Measurements from ENCODE around the gene HBZ. TPM values are rescaled to one million over a fixed set of nuclear protein-coding genes. Genes with fewer than 3 reads are reported as not detected.

Gene HBZ
- total RNA-seq (2021; ENCODE audit: unreplicated experiment) (1.1 TPM), Bru-seq, nascent RNA (not detected), BruChase-seq, experiment 1, labeled RNA remaining after a 2-hour chase (not detected), BruChase-seq, experiment 2, labeled RNA remaining after a 6-hour chase (not detected)
- not detected for polyA plus RNA-seq (2012; ENCODE audit: insufficient read length)
- long read RNA-seq, result 0 reads

DNA sequence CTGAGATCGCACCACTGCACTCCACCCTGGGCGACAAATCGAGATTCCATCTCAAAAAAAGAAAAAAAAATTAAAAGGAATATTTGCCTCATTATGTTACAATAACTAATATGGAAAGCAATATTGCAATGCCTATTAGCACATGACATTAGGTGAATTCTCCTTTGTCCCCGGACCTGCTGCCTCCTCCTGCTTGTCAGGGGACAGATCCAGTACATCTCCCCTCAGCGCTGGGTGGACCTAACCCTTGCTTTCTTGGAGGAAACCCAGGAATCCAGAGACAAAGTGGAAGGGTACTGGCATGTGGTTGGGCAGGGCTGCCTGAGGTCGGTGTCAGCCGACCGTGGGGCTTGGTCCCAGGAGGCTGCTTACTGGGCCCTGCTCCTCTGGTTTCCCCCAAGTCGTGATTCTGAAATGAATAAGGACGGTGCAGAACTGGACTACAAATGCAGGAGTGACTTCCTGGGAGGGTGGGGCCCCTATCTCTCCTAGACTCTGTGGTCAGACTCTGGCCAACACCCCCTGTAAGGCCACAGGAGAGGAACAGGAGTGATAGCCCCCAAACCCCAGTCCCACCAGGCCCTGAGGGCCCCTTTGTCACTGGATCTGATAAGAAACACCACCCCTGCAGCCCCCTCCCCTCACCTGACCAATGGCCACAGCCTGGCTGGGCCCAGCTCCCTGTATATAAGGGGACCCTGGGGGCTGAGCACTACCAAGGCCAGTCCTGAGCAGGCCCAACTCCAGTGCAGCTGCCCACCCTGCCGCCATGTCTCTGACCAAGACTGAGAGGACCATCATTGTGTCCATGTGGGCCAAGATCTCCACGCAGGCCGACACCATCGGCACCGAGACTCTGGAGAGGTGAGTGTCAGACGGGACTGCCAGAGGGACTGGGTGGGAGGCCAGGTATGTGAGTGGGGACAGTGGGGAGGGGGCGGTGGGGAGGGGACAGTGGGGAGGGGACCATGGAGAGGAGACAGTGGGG lies at the start of gene HBZ:
TSS of gene HBZ (plus strand) at position 504 of the 988 bp plus-strand sequence. CDS start at position 770, 266 bp downstream.
- no peak within 1 kb of the TSS for H3K4me3 ChIP-seq (ENCODE audit: low read depth in 2 of 2, low read length in 2 of 2)
- no peaks in the 10 kb centered on the region for H3K27me3 ChIP-seq (ENCODE audit: control insufficient read depth, insufficient read depth, low read length)
- in situ Hi-C loops (cut with HindIII; ENCODE audit: low pct_unique_long_range_greater_than_20kb, low sequenced_read_pairs) (no loop called here), intact Hi-C loops (cut with micrococcal nuclease; ENCODE audit: unreplicated experiment) (no loop called here)
- H3K9me3 ChIP-seq (ENCODE audit: control insufficient read depth, insufficient read depth, low read depth, low read length), result no peaks in the 10 kb centered on the region
- TF ChIP-seq, protein P1, sequence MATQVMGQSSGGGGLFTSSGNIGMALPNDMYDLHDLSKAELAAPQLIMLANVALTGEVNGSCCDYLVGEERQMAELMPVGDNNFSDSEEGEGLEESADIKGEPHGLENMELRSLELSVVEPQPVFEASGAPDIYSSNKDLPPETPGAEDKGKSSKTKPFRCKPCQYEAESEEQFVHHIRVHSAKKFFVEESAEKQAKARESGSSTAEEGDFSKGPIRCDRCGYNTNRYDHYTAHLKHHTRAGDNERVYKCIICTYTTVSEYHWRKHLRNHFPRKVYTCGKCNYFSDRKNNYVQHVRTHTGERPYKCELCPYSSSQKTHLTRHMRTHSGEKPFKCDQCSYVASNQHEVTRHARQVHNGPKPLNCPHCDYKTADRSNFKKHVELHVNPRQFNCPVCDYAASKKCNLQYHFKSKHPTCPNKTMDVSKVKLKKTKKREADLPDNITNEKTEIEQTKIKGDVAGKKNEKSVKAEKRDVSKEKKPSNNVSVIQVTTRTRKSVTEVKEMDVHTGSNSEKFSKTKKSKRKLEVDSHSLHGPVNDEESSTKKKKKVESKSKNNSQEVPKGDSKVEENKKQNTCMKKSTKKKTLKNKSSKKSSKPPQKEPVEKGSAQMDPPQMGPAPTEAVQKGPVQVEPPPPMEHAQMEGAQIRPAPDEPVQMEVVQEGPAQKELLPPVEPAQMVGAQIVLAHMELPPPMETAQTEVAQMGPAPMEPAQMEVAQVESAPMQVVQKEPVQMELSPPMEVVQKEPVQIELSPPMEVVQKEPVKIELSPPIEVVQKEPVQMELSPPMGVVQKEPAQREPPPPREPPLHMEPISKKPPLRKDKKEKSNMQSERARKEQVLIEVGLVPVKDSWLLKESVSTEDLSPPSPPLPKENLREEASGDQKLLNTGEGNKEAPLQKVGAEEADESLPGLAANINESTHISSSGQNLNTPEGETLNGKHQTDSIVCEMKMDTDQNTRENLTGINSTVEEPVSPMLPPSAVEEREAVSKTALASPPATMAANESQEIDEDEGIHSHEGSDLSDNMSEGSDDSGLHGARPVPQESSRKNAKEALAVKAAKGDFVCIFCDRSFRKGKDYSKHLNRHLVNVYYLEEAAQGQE (IDR thresholded peaks at IDR 0.05; ENCODE audit: insufficient read depth in 1 of 2, low read depth in 2 of 2, low read length in 1 of 2), result no peak
- no peak for TF ChIP-seq SIN3A (IDR thresholded peaks at IDR 0.05; ENCODE audit: borderline replicate concordance, insufficient read depth, low read depth, low read length)
- no peak for TF ChIP-seq POLR2AphosphoS5 (IDR thresholded peaks at IDR 0.05; ENCODE audit: low read depth, low read length)
- TF ChIP-seq TCF7L2 (IDR thresholded peaks at IDR 0.05; ENCODE audit: low read depth, low read length), result no peak
- TF ChIP-seq, protein P2, sequence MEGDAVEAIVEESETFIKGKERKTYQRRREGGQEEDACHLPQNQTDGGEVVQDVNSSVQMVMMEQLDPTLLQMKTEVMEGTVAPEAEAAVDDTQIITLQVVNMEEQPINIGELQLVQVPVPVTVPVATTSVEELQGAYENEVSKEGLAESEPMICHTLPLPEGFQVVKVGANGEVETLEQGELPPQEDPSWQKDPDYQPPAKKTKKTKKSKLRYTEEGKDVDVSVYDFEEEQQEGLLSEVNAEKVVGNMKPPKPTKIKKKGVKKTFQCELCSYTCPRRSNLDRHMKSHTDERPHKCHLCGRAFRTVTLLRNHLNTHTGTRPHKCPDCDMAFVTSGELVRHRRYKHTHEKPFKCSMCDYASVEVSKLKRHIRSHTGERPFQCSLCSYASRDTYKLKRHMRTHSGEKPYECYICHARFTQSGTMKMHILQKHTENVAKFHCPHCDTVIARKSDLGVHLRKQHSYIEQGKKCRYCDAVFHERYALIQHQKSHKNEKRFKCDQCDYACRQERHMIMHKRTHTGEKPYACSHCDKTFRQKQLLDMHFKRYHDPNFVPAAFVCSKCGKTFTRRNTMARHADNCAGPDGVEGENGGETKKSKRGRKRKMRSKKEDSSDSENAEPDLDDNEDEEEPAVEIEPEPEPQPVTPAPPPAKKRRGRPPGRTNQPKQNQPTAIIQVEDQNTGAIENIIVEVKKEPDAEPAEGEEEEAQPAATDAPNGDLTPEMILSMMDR (IDR thresholded peaks at IDR 0.05), result no peak
- ATAC-seq, result no peak
- no peaks in the 10 kb centered on the region for H3K36me3 ChIP-seq (ENCODE audit: control insufficient read depth, insufficient read depth, low read length)
- no TSS peak for BruUV-seq (replicated peaks)
- DNase-seq (ENCODE audit: low read depth, low spot score), result no peak
- no peak within 1 kb of the TSS for H3K27ac ChIP-seq (ENCODE audit: low read length)
- H3K4me1 ChIP-seq (ENCODE audit: control insufficient read depth, insufficient read depth, low read length), result peaks cover 4% of the 10 kb centered on the region
- POLR2A ChIA-PET, result no interaction called here
- CTCF ChIA-PET, result no interaction called here

DNA sequence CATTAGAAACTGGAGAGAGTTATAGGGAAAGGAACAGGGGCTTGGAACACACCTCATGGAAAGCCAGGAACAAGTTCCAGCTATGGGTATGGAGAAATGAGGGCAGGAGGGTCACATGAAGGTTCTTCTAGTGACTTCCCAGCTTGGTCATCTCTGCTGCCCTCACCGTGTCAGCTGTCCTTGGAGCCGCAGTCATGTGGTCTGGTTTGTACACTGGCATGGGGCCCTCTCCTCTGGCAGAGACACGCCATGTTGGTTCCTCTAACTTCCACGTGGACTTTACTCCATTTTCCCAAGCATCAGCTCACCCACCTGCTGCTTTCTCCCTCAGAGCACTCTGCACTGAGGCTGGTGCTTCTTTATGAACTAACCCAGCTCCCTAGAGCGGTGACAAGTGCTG lies 48.1 kb upstream of the HBZ start:
- TF ChIP-seq, protein P2 (IDR thresholded peaks at IDR 0.05), result no peak
- TF ChIP-seq, protein P1 (IDR thresholded peaks at IDR 0.05; ENCODE audit: insufficient read depth in 1 of 2, low read depth in 2 of 2, low read length in 1 of 2), result no peak
- TF ChIP-seq POLR2AphosphoS5 (IDR thresholded peaks at IDR 0.05; ENCODE audit: low read depth, low read length) (no peak), SIN3A (IDR thresholded peaks at IDR 0.05; ENCODE audit: borderline replicate concordance, insufficient read depth, low read depth, low read length) (no peak), TCF7L2 (IDR thresholded peaks at IDR 0.05; ENCODE audit: low read depth, low read length) (no peak)
- Histone ChIP-seq H3K9me3 (ENCODE audit: control insufficient read depth, insufficient read depth, low read depth, low read length) (no peaks in the 10 kb centered on the region), H3K4me3 (ENCODE audit: low read depth in 2 of 2, low read length in 2 of 2) (no peak overlapping the region), H3K27ac (ENCODE audit: low read length) (no peak overlapping the region), H3K4me1 (ENCODE audit: control insufficient read depth, insufficient read depth, low read length) (no peaks in the 10 kb centered on the region), H3K36me3 (ENCODE audit: control insufficient read depth, insufficient read depth, low read length) (0 out of 2 replicates have a peak, but pooled peaks cover 1% of the 10 kb centered on the region), H3K27me3 (ENCODE audit: control insufficient read depth, insufficient read depth, low read length) (no peaks in the 10 kb centered on the region)
- intact Hi-C loops (cut with micrococcal nuclease; ENCODE audit: unreplicated experiment) (no loop called here), in situ Hi-C loops (cut with HindIII; ENCODE audit: low pct_unique_long_range_greater_than_20kb, low sequenced_read_pairs) (no loop called here)
- no peak for ATAC-seq
- no TSS peak for BruUV-seq (replicated peaks)
- DNase-seq (ENCODE audit: low read depth, low spot score), result no peak
- ChIA-PET POLR2A (no interaction called here), CTCF (interaction anchor here (1.0 kb wide), 1 partner anchor 76 kb away, joined by 3 read pairs; the partner anchor contains the start of gene HBQ1)

All from Panc1 (cell line).